OCI-LY7 (cell line): Measurements from ENCODE around the gene MAP3K21. TPM values are rescaled to one million over a fixed set of nuclear protein-coding genes. Genes with fewer than 3 reads are reported as not detected.

Experiments used
- BruUV-seq: library from RNA; stranded (reverse); fragments of 400-500 nt; replicated peaks from 2 replicates; lab custom pipeline; 2021; lab: Mats Ljungman, UMichigan
- CTCF ChIA-PET: fragments of 300-600 bp; sonication (Branson Sonifier 250); formaldehyde crosslinking; loops from one replicate; lab custom pipeline; 2022; ENCODE audit warnings: antibody characterized with exemption; ENCODE audit not compliant: unreplicated experiment; lab: Charles Lee
- POLR2A ChIA-PET: fragments of 300-600 bp; sonication (Branson Sonifier 250); formaldehyde crosslinking; loops from one replicate; lab custom pipeline; 2022; ENCODE audit warnings: antibody characterized with exemption; lab: Charles Lee
- DNase-seq: peaks from one replicate; pipeline ENCODE4 v3.0.0-alpha.2; 2015; ENCODE audit warnings: low spot score
- H2AFZ ChIP-seq: fragments of 200-600 bp; sonication (generic), shearing (Covaris generic); 2 replicates; pipeline ENCODE4 v1.6.1; 2014; ENCODE audit warnings: mild to moderate bottlenecking, antibody characterized with exemption, low read length, moderate library complexity
- H3K27ac ChIP-seq: fragments of 200-600 bp; sonication (generic); 2 replicates; pipeline ENCODE4 v1.5.1; 2014; ENCODE audit warnings: mixed run types, low read depth, mild to moderate bottlenecking, moderate library complexity, low read length, inconsistent platforms; ENCODE audit not compliant: poor library complexity, severe bottlenecking
- H3K36me3 ChIP-seq: fragments of 200-600 bp; sonication (generic); 2 replicates; pipeline ENCODE4 v1.6.1; 2014; ENCODE audit warnings: mild to moderate bottlenecking, antibody characterized with exemption, low read length, moderate library complexity, mixed read lengths; ENCODE audit not compliant: insufficient read depth
- H3K4me1 ChIP-seq: fragments of 200-600 bp; sonication (generic); 2 replicates; pipeline ENCODE4 v1.5.1; 2014; ENCODE audit warnings: mild to moderate bottlenecking, low read length; ENCODE audit not compliant: insufficient read depth, poor library complexity, severe bottlenecking
- H3K4me2 ChIP-seq: fragments of 200-600 bp; sonication (generic); 2 replicates; pipeline ENCODE4 v1.6.1; 2014; ENCODE audit warnings: mild to moderate bottlenecking, low read length
- H3K4me3 ChIP-seq: fragments of 200-600 bp; sonication (generic); 2 replicates; pipeline ENCODE4 v1.5.1; 2014; ENCODE audit warnings: mild to moderate bottlenecking, low read depth, low read length; ENCODE audit not compliant: poor library complexity, severe bottlenecking
- H3K79me2 ChIP-seq: fragments of 200-600 bp; sonication (generic); 2 replicates; pipeline ENCODE4 v1.6.1; 2016; ENCODE audit warnings: low read depth, mild to moderate bottlenecking, low read length, moderate library complexity, mixed read lengths; ENCODE audit not compliant: insufficient read depth
- H3K9me2 ChIP-seq: fragments of 200-600 bp; sonication (generic); 2 replicates; pipeline ENCODE4 v1.6.1; 2016; ENCODE audit warnings: mild to moderate bottlenecking, low read length, mixed read lengths; ENCODE audit not compliant: insufficient read depth
- H3K9me3 ChIP-seq: fragments of 200-600 bp; sonication (generic); 2 replicates; pipeline ENCODE4 v1.6.1; 2014; ENCODE audit warnings: mild to moderate bottlenecking, mixed run types, low read length, mixed read lengths
- H4K20me1 ChIP-seq: fragments of 200-600 bp; sonication (generic); 2 replicates; pipeline ENCODE4 v1.6.1; 2014; ENCODE audit warnings: mild to moderate bottlenecking, antibody characterized with exemption, low read length, moderate library complexity, mixed read lengths; ENCODE audit not compliant: insufficient read depth
- CTCF ChIP-seq: fragments of 200-600 bp; sonication (generic); conservative IDR thresholded peaks from 2 replicates; pipeline ENCODE4 v1.5.1; 2014; ENCODE audit warnings: mild to moderate bottlenecking, antibody characterized with exemption, low read length, moderate library complexity, mixed read lengths
- EZH2phosphoT487 ChIP-seq: fragments of 200-600 bp; sonication (generic); IDR thresholded peaks from 2 replicates; pipeline ENCODE4 v1.6.1; 2018; ENCODE audit warnings: low read depth, borderline replicate concordance, mild to moderate bottlenecking, mixed run types, antibody characterized with exemption, low read length, moderate library complexity, mixed read lengths
- intact Hi-C: fragments of 100-400 bp; cut with micrococcal nuclease; formaldehyde crosslinking; loops from one replicate; pipeline ENCODE4 v1.10.0; 2022; ENCODE audit not compliant: unreplicated experiment
- total RNA-seq, 2 experiments: library from RNA; depleted of rRNA in 1 of 2; stranded (reverse); fragments of >200 nt in 1 of 2; shearing (Covaris generic) in 1 of 2; gene quantifications; 2 replicates each; pipeline ENCODE4 v1.2.3, GENCODE V29; 2014 to 2022

Gene MAP3K21
- total RNA-seq, 2 experiments from 2014 or later, result 1.3 to 1.8 TPM

- H3K4me1 ChIP-seq, result no peaks in the 10 kb centered on the region
- intact Hi-C loops, result no loop called here
- no peak overlapping the region for H3K4me3 ChIP-seq
- ChIA-PET CTCF (no interaction called here), POLR2A (no interaction called here)
- H3K9me2 ChIP-seq, result no peaks in the 10 kb centered on the region
- no TSS peak for BruUV-seq
- TF ChIP-seq CTCF, result no peak
- TF ChIP-seq EZH2phosphoT487, result no peak
- H3K36me3 ChIP-seq, result no peaks in the 10 kb centered on the region
- H4K20me1 ChIP-seq, result no peaks in the 10 kb centered on the region
- DNase-seq, result no peak
- H2AFZ ChIP-seq, result no peak overlapping the region
- no peak overlapping the region for H3K4me2 ChIP-seq
- no peaks in the 10 kb centered on the region for H3K79me2 ChIP-seq
- no peaks in the 10 kb centered on the region for H3K9me3 ChIP-seq
- H3K27ac ChIP-seq, result no peak overlapping the region
Measured at GRCh38 chr1:233381806-233382205, 54.3 kb downstream of the MAP3K21 start.

- H3K4me3 ChIP-seq, result no peak overlapping the region
- no peak for DNase-seq
- no peak overlapping the region for H3K4me2 ChIP-seq
- H3K4me1 ChIP-seq, result no peaks in the 10 kb centered on the region
- BruUV-seq, result no TSS peak
- intact Hi-C loops, result no loop called here
- no peaks in the 10 kb centered on the region for H3K79me2 ChIP-seq
- H3K9me3 ChIP-seq, result no peaks in the 10 kb centered on the region
- H2AFZ ChIP-seq, result no peak overlapping the region
- no peaks in the 10 kb centered on the region for H3K9me2 ChIP-seq
- H3K27ac ChIP-seq, result no peak overlapping the region
- H4K20me1 ChIP-seq, result no peaks in the 10 kb centered on the region
- TF ChIP-seq CTCF, result no peak
- no peak for TF ChIP-seq EZH2phosphoT487
- POLR2A ChIA-PET, result interaction anchor here (0.6 kb wide), 1 partner anchor 574 kb away, joined by 3 read pairs; no protein-coding TSS in a partner anchor
- H3K36me3 ChIP-seq, result no peaks in the 10 kb centered on the region
- CTCF ChIA-PET, result no interaction called here
Measured at GRCh38 chr1:233383984-233384383, 56.5 kb downstream of the MAP3K21 start.

- Histone ChIP-seq H3K27ac (no peak overlapping the region), H3K4me1 (no peaks in the 10 kb centered on the region), H3K9me2 (no peaks in the 10 kb centered on the region), H3K4me3 (no peak overlapping the region), H3K36me3 (no peaks in the 10 kb centered on the region), H3K4me2 (no peak overlapping the region), H2AFZ (no peak overlapping the region), H3K79me2 (no peaks in the 10 kb centered on the region), H4K20me1 (no peaks in the 10 kb centered on the region), H3K9me3 (no peaks in the 10 kb centered on the region)
- ChIA-PET CTCF (no interaction called here), POLR2A (interaction anchor here (0.7 kb wide), 2 partner anchors 326 to 1353 kb away, joined by 3 read pairs; no protein-coding TSS in a partner anchor)
- BruUV-seq, result no TSS peak
- intact Hi-C loops, result no loop called here
- no peak for DNase-seq
- TF ChIP-seq CTCF (no peak), EZH2phosphoT487 (no peak)
Measured at GRCh38 chr1:233386336-233386735, 58.8 kb downstream of the MAP3K21 start.
